Measurements from ENCODE around the gene UNK. TPM values are rescaled to one million over a fixed set of nuclear protein-coding genes. Genes with fewer than 3 reads are reported as not detected.

Gene UNK
- total and polyA plus RNA-seq, 2 of the 13 experiments (the other 11 are each of a cell fraction or from before 2014, with no cell fraction given) = 31.6 to 33.0 TPM

DNA sequence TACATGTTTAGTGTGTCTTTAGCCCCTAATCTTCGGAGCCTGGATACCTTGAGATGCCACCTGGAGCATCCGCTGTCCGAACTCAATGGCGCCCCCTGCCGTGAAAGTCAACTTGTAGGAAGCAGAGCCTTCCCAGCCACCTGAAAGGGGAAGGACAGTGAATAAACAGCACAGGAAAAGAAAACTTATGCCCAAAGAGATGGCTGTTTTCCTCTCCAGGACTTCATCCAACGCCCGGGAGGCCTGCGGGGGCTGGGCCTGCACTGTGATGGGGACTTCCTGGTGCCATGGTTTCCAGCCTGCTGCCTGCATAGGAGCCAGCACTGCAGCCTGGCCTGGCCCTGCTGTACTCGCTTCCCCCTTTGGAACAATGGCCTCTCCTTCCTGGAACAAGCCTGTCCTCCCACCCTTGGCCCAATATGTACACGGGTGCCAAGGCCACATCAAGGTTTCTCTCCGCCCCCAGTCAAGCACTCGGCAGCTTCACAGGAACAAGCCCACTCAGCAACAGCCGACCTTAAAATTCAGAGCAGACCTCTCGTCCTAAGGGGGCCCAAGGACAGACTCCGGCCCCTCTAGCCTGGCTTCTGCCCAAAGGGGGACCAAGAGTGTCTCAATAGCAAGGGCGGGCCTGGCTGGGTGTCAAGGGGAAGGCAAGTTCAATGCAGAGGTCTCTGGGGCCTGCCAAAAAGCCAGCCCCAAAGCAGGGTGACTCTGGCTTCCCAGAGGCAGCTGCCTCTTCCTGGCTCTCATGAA, 64.1 kb downstream of the UNK start (continued):
- TF ChIP-seq ERF (CRISPR knock-in tag; IDR thresholded peaks at IDR 0.05) (no peak), ZNF367 (CRISPR knock-in tag; IDR thresholded peaks at IDR 0.05; ENCODE audit: borderline replicate concordance) (no peak), ZNF607 (CRISPR knock-in tag; IDR thresholded peaks at IDR 0.05; ENCODE audit: borderline replicate concordance) (peak; percentile 64; the same call in 1 of the 2 replicates), CENPX (CRISPR knock-in tag; IDR thresholded peaks at IDR 0.05) (no peak), HHEX (CRISPR knock-in tag; IDR thresholded peaks at IDR 0.05) (no peak), ZNF317 (CRISPR knock-in tag; IDR thresholded peaks at IDR 0.05) (no peak; the same call in 1 of the 2 replicates), FOXJ3 (CRISPR knock-in tag; IDR thresholded peaks at IDR 0.05; ENCODE audit: borderline replicate concordance) (peak; percentile 27; the same call in 1 of the 2 replicates), ZNF652 (CRISPR knock-in tag; IDR thresholded peaks at IDR 0.05; ENCODE audit: borderline replicate concordance, low read depth) (no peak)
- TF ChIP-seq, protein P1, sequence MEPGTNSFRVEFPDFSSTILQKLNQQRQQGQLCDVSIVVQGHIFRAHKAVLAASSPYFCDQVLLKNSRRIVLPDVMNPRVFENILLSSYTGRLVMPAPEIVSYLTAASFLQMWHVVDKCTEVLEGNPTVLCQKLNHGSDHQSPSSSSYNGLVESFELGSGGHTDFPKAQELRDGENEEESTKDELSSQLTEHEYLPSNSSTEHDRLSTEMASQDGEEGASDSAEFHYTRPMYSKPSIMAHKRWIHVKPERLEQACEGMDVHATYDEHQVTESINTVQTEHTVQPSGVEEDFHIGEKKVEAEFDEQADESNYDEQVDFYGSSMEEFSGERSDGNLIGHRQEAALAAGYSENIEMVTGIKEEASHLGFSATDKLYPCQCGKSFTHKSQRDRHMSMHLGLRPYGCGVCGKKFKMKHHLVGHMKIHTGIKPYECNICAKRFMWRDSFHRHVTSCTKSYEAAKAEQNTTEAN (CRISPR knock-in tag; conservative IDR thresholded peaks at IDR 0.05) = no peak
- TF ChIP-seq, protein P2, sequence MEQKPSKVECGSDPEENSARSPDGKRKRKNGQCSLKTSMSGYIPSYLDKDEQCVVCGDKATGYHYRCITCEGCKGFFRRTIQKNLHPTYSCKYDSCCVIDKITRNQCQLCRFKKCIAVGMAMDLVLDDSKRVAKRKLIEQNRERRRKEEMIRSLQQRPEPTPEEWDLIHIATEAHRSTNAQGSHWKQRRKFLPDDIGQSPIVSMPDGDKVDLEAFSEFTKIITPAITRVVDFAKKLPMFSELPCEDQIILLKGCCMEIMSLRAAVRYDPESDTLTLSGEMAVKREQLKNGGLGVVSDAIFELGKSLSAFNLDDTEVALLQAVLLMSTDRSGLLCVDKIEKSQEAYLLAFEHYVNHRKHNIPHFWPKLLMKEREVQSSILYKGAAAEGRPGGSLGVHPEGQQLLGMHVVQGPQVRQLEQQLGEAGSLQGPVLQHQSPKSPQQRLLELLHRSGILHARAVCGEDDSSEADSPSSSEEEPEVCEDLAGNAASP (CRISPR knock-in tag; IDR thresholded peaks at IDR 0.05; ENCODE audit: borderline replicate concordance) = peak; percentile 62; the same call in 1 of the 2 replicates
- TF ChIP-seq, protein P3, sequence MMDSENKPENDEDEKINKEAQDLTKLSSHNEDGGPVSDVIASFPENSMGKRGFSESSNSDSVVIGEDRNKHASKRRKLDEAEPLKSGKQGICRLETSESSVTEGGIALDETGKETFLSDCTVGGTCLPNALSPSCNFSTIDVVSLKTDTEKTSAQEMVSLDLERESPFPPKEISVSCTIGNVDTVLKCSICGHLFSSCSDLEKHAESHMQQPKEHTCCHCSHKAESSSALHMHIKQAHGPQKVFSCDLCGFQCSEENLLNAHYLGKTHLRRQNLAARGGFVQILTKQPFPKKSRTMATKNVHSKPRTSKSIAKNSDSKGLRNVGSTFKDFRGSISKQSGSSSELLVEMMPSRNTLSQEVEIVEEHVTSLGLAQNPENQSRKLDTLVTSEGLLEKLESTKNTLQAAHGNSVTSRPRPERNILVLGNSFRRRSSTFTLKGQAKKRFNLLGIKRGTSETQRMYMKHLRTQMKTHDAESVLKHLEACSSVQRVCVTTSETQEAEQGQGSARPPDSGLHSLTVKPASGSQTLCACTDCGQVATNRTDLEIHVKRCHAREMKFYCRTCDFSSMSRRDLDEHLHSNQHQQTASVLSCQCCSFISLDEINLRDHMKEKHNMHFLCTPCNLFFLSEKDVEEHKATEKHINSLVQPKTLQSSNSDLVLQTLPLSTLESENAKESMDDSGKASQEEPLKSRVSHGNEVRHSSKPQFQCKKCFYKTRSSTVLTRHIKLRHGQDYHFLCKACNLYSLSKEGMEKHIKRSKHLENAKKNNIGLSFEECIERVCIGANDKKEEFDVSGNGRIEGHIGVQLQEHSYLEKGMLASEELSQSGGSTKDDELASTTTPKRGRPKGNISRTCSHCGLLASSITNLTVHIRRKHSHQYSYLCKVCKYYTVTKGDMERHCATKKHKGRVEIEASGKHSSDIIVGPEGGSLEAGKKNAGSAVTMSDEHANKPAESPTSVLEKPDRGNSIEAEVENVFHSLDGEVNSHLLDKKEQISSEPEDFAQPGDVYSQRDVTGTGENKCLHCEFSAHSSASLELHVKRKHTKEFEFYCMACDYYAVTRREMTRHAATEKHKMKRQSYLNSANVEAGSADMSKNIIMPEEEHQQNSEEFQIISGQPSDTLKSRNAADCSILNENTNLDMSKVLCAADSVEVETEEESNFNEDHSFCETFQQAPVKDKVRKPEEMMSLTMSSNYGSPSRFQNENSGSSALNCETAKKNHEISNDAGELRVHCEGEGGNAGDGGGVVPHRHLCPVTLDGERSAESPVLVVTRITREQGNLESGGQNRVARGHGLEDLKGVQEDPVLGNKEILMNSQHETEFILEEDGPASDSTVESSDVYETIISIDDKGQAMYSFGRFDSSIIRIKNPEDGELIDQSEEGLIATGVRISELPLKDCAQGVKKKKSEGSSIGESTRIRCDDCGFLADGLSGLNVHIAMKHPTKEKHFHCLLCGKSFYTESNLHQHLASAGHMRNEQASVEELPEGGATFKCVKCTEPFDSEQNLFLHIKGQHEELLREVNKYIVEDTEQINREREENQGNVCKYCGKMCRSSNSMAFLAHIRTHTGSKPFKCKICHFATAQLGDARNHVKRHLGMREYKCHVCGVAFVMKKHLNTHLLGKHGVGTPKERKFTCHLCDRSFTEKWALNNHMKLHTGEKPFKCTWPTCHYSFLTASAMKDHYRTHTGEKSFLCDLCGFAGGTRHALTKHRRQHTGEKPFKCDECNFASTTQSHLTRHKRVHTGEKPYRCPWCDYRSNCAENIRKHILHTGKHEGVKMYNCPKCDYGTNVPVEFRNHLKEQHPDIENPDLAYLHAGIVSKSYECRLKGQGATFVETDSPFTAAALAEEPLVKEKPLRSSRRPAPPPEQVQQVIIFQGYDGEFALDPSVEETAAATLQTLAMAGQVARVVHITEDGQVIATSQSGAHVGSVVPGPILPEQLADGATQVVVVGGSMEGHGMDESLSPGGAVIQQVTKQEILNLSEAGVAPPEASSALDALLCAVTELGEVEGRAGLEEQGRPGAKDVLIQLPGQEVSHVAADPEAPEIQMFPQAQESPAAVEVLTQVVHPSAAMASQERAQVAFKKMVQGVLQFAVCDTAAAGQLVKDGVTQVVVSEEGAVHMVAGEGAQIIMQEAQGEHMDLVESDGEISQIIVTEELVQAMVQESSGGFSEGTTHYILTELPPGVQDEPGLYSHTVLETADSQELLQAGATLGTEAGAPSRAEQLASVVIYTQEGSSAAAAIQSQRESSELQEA (CRISPR knock-in tag; IDR thresholded peaks at IDR 0.05; ENCODE audit: not compliant biosample characterization) = no peak
- TF ChIP-seq, protein P4, sequence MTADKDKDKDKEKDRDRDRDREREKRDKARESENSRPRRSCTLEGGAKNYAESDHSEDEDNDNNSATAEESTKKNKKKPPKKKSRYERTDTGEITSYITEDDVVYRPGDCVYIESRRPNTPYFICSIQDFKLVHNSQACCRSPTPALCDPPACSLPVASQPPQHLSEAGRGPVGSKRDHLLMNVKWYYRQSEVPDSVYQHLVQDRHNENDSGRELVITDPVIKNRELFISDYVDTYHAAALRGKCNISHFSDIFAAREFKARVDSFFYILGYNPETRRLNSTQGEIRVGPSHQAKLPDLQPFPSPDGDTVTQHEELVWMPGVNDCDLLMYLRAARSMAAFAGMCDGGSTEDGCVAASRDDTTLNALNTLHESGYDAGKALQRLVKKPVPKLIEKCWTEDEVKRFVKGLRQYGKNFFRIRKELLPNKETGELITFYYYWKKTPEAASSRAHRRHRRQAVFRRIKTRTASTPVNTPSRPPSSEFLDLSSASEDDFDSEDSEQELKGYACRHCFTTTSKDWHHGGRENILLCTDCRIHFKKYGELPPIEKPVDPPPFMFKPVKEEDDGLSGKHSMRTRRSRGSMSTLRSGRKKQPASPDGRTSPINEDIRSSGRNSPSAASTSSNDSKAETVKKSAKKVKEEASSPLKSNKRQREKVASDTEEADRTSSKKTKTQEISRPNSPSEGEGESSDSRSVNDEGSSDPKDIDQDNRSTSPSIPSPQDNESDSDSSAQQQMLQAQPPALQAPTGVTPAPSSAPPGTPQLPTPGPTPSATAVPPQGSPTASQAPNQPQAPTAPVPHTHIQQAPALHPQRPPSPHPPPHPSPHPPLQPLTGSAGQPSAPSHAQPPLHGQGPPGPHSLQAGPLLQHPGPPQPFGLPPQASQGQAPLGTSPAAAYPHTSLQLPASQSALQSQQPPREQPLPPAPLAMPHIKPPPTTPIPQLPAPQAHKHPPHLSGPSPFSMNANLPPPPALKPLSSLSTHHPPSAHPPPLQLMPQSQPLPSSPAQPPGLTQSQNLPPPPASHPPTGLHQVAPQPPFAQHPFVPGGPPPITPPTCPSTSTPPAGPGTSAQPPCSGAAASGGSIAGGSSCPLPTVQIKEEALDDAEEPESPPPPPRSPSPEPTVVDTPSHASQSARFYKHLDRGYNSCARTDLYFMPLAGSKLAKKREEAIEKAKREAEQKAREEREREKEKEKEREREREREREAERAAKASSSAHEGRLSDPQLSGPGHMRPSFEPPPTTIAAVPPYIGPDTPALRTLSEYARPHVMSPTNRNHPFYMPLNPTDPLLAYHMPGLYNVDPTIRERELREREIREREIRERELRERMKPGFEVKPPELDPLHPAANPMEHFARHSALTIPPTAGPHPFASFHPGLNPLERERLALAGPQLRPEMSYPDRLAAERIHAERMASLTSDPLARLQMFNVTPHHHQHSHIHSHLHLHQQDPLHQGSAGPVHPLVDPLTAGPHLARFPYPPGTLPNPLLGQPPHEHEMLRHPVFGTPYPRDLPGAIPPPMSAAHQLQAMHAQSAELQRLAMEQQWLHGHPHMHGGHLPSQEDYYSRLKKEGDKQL (CRISPR knock-in tag; IDR thresholded peaks at IDR 0.05; ENCODE audit: low read depth) = no peak

All from HepG2 (cell line).